Right lobe of liver (tissue), 4 donors: ENCODE results near the gene SPRY4.

Experiments used
- CTCF ChIP-seq, 4 donors: fragments of 200-600 bp in 3 of 4; fragments of 450-650 bp in 1 of 4; IDR thresholded peaks; one replicate each; pipeline versions ENCODE4 v1.5.1 to v1.8.0; 2016 to 2022; ENCODE audit warnings: antibody characterized with exemption in 4 of 4, mild to moderate bottlenecking in 2 of 4
- POLR2A ChIP-seq: fragments of 450-650 bp; IDR thresholded peaks from one replicate; pipeline ENCODE4 v1.6.1; 2017; ENCODE audit warnings: antibody characterized with exemption, mild to moderate bottlenecking
- donor health status: DM: no; HTN: no; CAD: no.
- donor health status: DM: no; HTN: no; CAD: no.
- donor health status: DM: no; HTN: yes; CAD: no.

- TF ChIP-seq CTCF (IDR thresholded peaks at IDR 0.05) (no peak), POLR2A (no peak)
Observed at GRCh38 chr5:142298789-142299188, 26.0 kb downstream of the SPRY4 start.
